Measurements from ENCODE around the gene HCN4. TPM values are rescaled to one million over a fixed set of nuclear protein-coding genes. Genes with fewer than 3 reads are reported as not detected.
A peak's percentile ranks its signal among the peaks of the same experiment; 100 is the strongest.
"Not testable (repeated sequence)": the region's sequence is repeated elsewhere in the genome, so short reads cannot be mapped to it uniquely, and the experiment has no call there.

The HCN4 gene
- 5.4 TPM for polyA plus RNA-seq (2013, experiment 1 of 2)
- polyA plus RNA-seq (2013, experiment 2 of 2) = 4.4 TPM

DNA sequence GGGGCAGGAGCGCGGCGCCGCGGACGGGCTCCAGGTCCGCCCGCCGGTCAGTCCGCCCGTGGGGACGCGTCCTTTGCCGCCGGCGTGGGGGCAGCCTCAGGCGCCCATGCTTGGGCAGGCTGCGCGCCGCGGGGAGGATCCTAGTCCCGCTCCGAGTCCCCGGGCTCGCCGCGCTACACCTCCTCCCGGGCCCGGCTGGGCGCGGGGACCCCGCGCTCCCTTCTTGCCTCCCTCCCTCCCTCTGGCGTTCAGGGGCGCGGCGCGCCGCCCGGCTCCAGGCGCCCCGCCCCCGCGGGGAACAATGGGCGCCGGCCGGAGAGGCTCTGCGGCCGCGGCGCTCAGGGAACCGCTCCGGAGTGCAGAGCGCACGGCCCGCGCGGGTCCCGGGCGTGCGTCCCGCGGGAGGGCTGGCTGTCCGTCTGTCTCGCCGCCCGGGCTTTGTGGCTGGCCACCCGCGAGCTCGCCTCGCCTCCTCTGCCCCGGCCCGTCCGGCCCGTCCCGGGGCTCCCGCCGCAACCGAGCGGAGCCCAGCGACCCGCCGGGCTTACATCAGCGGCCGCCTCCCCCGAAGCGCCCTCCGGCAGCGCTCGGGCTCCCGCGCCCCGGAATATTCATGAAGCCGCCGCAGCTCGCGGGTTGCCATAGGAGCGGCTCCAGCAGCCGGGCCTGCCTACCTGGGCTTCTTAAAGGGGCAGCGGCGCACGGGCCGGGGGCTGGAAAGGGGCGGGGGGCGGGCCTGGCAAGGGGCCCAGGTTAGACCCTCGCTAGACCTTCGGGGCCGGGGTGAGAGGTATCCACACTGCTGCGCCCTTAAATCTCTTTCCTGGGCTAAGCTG is at the start of gene HCN4:
Gene HCN4, minus strand, starts transcription at position 658 of the 836 bp plus-strand sequence. CDS start 688 bp downstream, outside the sequence.
- Histone ChIP-seq H3K36me3 (ENCODE audit: insufficient read depth, low read length) (no peaks in the 10 kb centered on the region), H3K27ac (ENCODE audit: low read depth, low read length) (peak within 1 kb of the TSS; percentile 60; the same call in 1 of the 2 replicates), H3K4me3 (ENCODE audit: low read length) (peak within 1 kb of the TSS; percentile 70), H3K9me3 (ENCODE audit: insufficient read depth, low read depth, low read length) (no peaks in the 10 kb centered on the region), H3K4me1 (ENCODE audit: insufficient read depth, low read length) (peaks cover 40% of the 10 kb centered on the region), H3K27me3 (ENCODE audit: insufficient read depth, low read length) (peaks cover 57% of the 10 kb centered on the region), H3K9ac (ENCODE audit: low read depth, low read length) (peak within 1 kb of the TSS; percentile 73)
- WGBS = under 1% methylated on average over 109 of the region's 109 CpGs

DNA sequence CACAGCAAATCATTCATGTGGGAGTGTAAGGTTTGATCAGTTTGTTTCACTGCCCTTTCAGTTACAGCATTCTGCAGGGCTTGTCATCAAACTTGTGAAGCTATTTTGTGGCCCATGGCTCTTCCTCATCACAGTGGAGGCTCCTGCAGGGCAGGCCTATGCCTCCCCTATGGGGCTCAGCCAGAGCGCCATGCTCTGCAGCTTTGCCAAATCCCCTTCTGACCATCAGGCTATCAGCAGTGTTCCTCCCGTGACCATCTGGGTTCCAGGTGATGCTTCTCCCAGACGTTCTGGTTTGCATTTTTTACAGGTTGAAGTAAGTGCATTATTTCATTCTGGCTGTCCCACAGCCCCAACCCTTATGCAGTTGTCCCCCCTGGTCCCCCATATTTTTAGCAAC is 46.1 kb upstream of the HCN4 start:
- H3K27me3 ChIP-seq (ENCODE audit: insufficient read depth, low read length) = no peaks in the 10 kb centered on the region
- no peaks in the 10 kb centered on the region for H3K4me1 ChIP-seq (ENCODE audit: insufficient read depth, low read length)
- no peak overlapping the region for H3K27ac ChIP-seq (ENCODE audit: low read depth, low read length)
- no peaks in the 10 kb centered on the region for H3K36me3 ChIP-seq (ENCODE audit: insufficient read depth, low read length)
- H3K9ac ChIP-seq (ENCODE audit: low read depth, low read length) = no peak overlapping the region
- WGBS = 69% methylated on average over 3 of the region's 3 CpGs
- no peak overlapping the region for H3K4me3 ChIP-seq (ENCODE audit: low read length)
- no peaks in the 10 kb centered on the region for H3K9me3 ChIP-seq (ENCODE audit: insufficient read depth, low read depth, low read length)

DNA sequence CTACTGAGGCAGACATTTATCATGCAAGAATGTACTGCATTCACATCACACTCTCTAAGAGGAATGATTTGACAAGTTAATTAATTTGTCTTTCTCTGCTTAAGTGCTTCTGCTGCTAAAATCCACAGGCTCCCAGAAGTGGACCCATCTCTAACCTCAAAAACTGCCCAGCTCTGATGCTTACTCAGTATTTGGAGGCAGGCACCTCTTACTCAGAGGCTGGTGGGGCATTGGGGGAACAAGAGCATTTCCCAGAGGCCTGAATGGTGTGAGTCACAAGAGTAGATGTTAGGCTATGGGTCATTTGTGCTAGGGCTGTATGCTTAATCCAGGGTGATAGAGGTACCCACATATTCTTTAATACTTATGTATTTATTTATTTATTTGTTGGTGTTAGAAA is 34.4 kb upstream of the HCN4 start:
- Histone ChIP-seq H3K36me3 (ENCODE audit: insufficient read depth, low read length) (no peaks in the 10 kb centered on the region), H3K9ac (ENCODE audit: low read depth, low read length) (no peak overlapping the region), H3K9me3 (ENCODE audit: insufficient read depth, low read depth, low read length) (no peaks in the 10 kb centered on the region), H3K4me3 (ENCODE audit: low read length) (no peak overlapping the region), H3K4me1 (ENCODE audit: insufficient read depth, low read length) (peaks cover 6% of the 10 kb centered on the region; the same call in 1 of the 2 replicates), H3K27me3 (ENCODE audit: insufficient read depth, low read length) (no peaks in the 10 kb centered on the region), H3K27ac (ENCODE audit: low read depth, low read length) (no peak overlapping the region)

DNA sequence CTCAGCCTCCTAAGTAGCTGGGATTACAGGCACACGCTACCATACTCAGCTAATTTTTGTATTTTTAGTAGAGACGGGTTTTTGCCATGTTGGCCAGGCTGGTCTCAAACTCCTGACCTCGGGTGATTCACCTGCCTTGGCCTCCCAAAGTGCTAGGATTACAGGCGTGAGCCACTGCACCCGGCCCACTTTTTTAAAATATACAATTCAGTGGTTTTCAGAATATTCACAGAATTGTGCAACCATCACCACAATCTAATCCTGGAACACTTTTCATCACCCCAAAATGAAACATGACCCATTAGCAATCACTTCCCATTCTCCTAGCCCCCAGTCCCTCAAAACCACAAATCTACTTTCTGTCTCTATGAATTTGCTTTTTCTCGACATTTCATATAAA is 31.5 kb upstream of the HCN4 start:
- H3K4me3 ChIP-seq (ENCODE audit: low read length); H3K27me3 ChIP-seq (ENCODE audit: insufficient read depth, low read length); H3K36me3 ChIP-seq (ENCODE audit: insufficient read depth, low read length); H3K9ac ChIP-seq (ENCODE audit: low read depth, low read length); H3K27ac ChIP-seq (ENCODE audit: low read depth, low read length); H3K9me3 ChIP-seq (ENCODE audit: insufficient read depth, low read depth, low read length): not testable (repeated sequence)
- H3K4me1 ChIP-seq (ENCODE audit: insufficient read depth, low read length) = peaks cover 18% of the 10 kb centered on the region; the same call in 1 of the 2 replicates
- WGBS = 89% methylated on average over 5 of the region's 6 CpGs

DNA sequence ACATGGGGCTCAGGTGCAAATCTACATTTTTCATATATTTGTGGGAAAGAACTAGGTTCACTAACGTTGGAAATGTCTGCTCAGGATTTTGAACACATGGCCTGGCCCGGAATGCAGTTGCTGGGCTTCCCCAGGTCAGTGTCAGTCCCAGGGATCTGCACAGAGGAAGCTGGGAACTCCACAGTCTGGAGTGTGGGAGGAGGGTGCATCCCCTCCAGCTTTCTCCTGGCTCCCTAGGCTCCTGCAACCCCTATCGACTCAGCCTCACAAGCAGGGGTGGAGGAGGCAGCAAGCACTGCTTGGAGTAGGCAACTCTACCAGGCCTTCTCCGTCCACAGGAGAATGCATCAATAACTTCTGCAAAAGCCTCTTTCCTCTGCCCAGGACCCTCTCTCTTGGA is 30.1 kb upstream of the HCN4 start:
- H3K4me1 ChIP-seq (ENCODE audit: insufficient read depth, low read length) = peaks cover 18% of the 10 kb centered on the region; the same call in 1 of the 2 replicates
- H3K36me3 ChIP-seq (ENCODE audit: insufficient read depth, low read length) = no peaks in the 10 kb centered on the region
- WGBS = 89% methylated on average over 4 of the region's 4 CpGs

DNA sequence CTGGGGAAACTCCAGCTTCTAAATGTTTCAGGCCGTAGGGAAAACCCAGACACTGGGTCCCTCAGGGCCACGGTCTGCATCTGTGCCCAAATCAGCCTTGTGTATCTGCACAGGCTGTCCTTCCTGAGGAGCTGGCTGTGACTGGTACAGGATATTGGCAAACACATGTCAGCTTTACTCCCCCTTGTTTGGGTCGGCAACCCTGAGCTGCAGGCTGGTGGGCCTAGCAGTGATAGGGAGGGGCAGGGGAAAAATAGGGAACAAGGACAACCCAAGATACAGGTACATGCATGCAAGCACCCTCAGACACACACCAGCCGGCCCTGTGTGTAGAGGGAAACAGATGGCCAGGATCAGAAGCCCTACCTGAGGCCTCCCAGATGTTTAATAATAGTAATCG is 28.7 kb upstream of the HCN4 start:
- Histone ChIP-seq H3K9me3 (ENCODE audit: insufficient read depth, low read depth, low read length) (no peaks in the 10 kb centered on the region), H3K9ac (ENCODE audit: low read depth, low read length) (no peak overlapping the region), H3K27me3 (ENCODE audit: insufficient read depth, low read length) (no peaks in the 10 kb centered on the region), H3K4me1 (ENCODE audit: insufficient read depth, low read length) (peaks cover 22% of the 10 kb centered on the region; the same call in 1 of the 2 replicates), H3K27ac (ENCODE audit: low read depth, low read length) (no peak overlapping the region), H3K4me3 (ENCODE audit: low read length) (no peak overlapping the region), H3K36me3 (ENCODE audit: insufficient read depth, low read length) (no peaks in the 10 kb centered on the region)
- WGBS = 82% methylated on average over 5 of the region's 5 CpGs

More for the DNA sequence above, 30.1 kb upstream of the HCN4 start:
- no peak overlapping the region for H3K9ac ChIP-seq (ENCODE audit: low read depth, low read length)
- no peaks in the 10 kb centered on the region for H3K9me3 ChIP-seq (ENCODE audit: insufficient read depth, low read depth, low read length)
- H3K27me3 ChIP-seq (ENCODE audit: insufficient read depth, low read length) = no peaks in the 10 kb centered on the region
- no peak overlapping the region for H3K27ac ChIP-seq (ENCODE audit: low read depth, low read length)
- H3K4me3 ChIP-seq (ENCODE audit: low read length) = no peak overlapping the region

DNA sequence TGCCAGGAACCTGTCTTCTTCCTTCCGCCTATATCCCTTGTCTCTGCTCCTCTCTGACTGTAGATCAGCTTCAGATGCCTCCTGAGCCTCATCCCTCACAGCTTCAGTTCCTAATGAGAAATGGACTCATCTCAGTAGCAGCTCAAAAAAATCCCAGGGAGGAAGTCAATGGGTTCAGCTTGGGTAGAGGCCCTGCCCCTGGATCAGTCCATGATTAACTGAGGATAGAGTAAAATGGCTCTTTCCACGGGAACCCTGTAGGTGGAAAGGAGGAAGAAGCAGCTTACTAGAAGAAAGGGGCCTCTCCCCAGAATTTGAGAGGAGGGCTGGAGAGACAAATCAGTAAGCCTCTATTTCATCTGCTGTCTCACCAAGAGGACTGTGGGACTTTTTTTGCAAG is 26.9 kb upstream of the HCN4 start:
- Histone ChIP-seq H3K27ac (ENCODE audit: low read depth, low read length) (no peak overlapping the region), H3K9me3 (ENCODE audit: insufficient read depth, low read depth, low read length) (no peaks in the 10 kb centered on the region), H3K27me3 (ENCODE audit: insufficient read depth, low read length) (no peaks in the 10 kb centered on the region), H3K9ac (ENCODE audit: low read depth, low read length) (no peak overlapping the region), H3K36me3 (ENCODE audit: insufficient read depth, low read length) (no peaks in the 10 kb centered on the region), H3K4me3 (ENCODE audit: low read length) (no peak overlapping the region), H3K4me1 (ENCODE audit: insufficient read depth, low read length) (peaks cover 22% of the 10 kb centered on the region; the same call in 1 of the 2 replicates)
- WGBS = 95% methylated on average over 2 of the region's 2 CpGs

DNA sequence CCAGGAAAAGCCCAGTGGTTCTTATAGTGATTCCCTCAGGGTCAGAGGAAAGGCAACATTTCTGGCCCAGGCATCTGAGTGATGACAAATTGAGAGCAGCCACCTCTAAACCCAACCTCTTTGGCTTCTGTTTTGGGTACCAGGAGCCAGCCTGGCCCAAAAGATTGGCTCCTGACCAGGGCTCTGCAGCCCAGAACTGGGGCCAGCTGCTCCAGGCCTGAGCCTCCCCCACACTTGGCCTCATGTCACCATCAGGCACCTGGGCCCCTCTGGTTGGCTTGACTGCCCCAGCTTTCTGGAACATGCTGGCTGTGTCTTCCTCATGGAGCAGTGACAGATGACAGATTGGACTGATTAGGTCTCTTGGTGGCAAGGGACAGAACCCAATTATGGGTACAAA is 26.0 kb upstream of the HCN4 start:
- no peak overlapping the region for H3K9ac ChIP-seq (ENCODE audit: low read depth, low read length)
- H3K9me3 ChIP-seq (ENCODE audit: insufficient read depth, low read depth, low read length) = no peaks in the 10 kb centered on the region
- no peak overlapping the region for H3K4me3 ChIP-seq (ENCODE audit: low read length)
- no peak overlapping the region for H3K27ac ChIP-seq (ENCODE audit: low read depth, low read length)
- no peaks in the 10 kb centered on the region for H3K27me3 ChIP-seq (ENCODE audit: insufficient read depth, low read length)
- peaks cover 26% of the 10 kb centered on the region; the same call in 1 of the 2 replicates for H3K4me1 ChIP-seq (ENCODE audit: insufficient read depth, low read length)
- H3K36me3 ChIP-seq (ENCODE audit: insufficient read depth, low read length) = no peaks in the 10 kb centered on the region

DNA sequence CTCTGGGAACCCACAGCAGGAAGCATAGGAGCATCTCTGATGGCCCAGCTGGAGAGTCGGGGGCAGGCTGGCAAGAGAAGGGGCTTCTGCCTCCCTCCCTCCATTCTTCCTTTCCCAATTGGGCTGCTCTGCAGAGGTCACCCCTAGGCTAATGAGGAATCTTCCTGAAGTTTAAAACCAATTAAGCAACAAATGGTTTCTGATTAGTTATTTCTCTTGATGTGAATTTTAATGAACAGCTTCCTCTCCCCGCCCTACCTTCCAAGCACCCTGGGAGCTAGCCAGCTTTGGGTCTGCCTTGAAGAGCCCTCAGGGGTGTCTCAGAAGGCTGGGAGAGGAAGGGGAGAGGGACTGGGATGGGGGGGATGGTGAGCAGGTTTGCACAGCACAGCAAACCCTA is 24.6 kb upstream of the HCN4 start:
- Histone ChIP-seq H3K27me3 (ENCODE audit: insufficient read depth, low read length) (no peaks in the 10 kb centered on the region), H3K4me1 (ENCODE audit: insufficient read depth, low read length) (peaks cover 29% of the 10 kb centered on the region), H3K9ac (ENCODE audit: low read depth, low read length) (no peak overlapping the region), H3K27ac (ENCODE audit: low read depth, low read length) (no peak overlapping the region), H3K9me3 (ENCODE audit: insufficient read depth, low read depth, low read length) (no peaks in the 10 kb centered on the region), H3K4me3 (ENCODE audit: low read length) (no peak overlapping the region), H3K36me3 (ENCODE audit: insufficient read depth, low read length) (no peaks in the 10 kb centered on the region)
- WGBS = 84% methylated on average over 2 of the region's 2 CpGs

DNA sequence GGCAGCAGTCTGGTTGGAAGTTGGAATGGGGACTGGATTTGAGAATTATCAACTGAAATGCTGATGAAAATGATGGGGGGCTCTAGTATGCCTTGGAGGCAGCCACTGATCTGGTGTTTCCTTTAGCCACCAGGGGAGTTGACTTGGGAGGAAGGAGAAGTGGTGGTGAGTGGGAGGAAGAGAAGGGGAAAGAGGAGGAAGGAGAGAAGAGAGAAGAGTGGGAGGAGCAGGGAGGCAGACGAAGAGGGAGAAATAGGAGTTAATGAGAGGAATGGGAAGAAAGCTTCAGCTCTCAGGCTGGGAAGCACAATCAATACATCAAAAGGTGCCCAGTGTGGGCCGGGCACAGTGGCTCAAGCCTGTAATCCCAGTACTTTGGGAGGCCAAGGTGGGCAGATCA is 23.3 kb upstream of the HCN4 start:
- H3K27ac ChIP-seq (ENCODE audit: low read depth, low read length) = no peak overlapping the region
- H3K4me3 ChIP-seq (ENCODE audit: low read length) = no peak overlapping the region
- peaks cover 31% of the 10 kb centered on the region for H3K4me1 ChIP-seq (ENCODE audit: insufficient read depth, low read length)
- H3K27me3 ChIP-seq (ENCODE audit: insufficient read depth, low read length) = no peaks in the 10 kb centered on the region
- H3K36me3 ChIP-seq (ENCODE audit: insufficient read depth, low read length) = no peaks in the 10 kb centered on the region
- H3K9me3 ChIP-seq (ENCODE audit: insufficient read depth, low read depth, low read length) = no peaks in the 10 kb centered on the region
- no peak overlapping the region for H3K9ac ChIP-seq (ENCODE audit: low read depth, low read length)
- WGBS = 88% methylated on average over 2 of the region's 2 CpGs

DNA sequence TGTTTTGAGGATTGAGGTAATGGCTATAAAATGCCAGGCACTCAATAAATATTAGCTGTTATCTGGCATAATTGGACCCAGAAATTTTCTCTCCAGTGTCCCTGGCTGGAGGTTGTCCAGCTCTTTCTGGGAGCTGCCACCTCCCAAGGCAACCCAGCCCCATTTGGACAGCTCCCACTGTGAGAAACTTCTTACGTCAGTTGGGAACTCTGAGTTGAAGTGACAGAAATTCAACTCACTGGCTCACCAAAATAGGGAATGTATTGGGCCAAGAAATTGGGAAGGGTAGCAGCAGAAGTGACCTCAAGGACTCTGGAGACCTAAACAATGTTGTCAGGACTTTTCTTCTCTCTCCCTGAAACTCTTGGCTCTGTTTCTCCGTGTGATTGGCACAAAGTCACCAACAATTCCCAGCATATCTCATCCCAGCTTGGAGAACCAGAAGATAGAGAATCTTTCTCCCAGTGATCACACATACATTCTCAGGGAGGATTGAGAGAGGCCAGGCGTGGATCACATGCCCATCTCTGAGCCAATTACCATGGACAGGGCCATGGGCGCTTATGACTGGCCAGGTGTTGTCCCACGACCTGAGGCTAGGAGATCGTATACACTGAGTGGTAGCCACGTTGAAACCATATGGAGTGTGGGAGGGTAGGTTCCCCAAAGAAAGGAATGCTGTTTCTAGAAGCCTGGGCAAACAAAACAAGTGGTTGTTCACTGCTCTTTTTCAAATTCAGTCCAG is 22.5 kb upstream of the HCN4 start:
- WGBS = 88% methylated on average over 7 of the region's 7 CpGs
- Histone ChIP-seq H3K4me3 (ENCODE audit: low read length) (no peak overlapping the region), H3K9ac (ENCODE audit: low read depth, low read length) (no peak overlapping the region), H3K9me3 (ENCODE audit: insufficient read depth, low read depth, low read length) (no peaks in the 10 kb centered on the region), H3K27ac (ENCODE audit: low read depth, low read length) (no peak overlapping the region), H3K4me1 (ENCODE audit: insufficient read depth, low read length) (peaks cover 36% of the 10 kb centered on the region), H3K36me3 (ENCODE audit: insufficient read depth, low read length) (no peaks in the 10 kb centered on the region), H3K27me3 (ENCODE audit: insufficient read depth, low read length) (no peaks in the 10 kb centered on the region)
